MM.1S (cell line): ENCODE data around the gene WRAP73.

ENCODE experiments used
- DNase-seq: peaks from one replicate; pipeline ENCODE4 v3.0.0-alpha.2; 2015
- H2AFZ ChIP-seq: fragments of 300-600 bp; sonication (generic); 2 replicates; pipeline ENCODE4 v1.6.0; 2016; ENCODE audit warnings: antibody characterized with exemption, low read length
- H3F3A ChIP-seq: fragments of 300-600 bp; sonication (generic); 2 replicates; pipeline ENCODE4 v1.6.1; 2016; ENCODE audit warnings: mild to moderate bottlenecking, antibody characterized with exemption, low read length, moderate library complexity, mixed read lengths; ENCODE audit not compliant: insufficient read depth
- H3K27ac ChIP-seq: fragments of 300-600 bp; sonication (generic); 2 replicates; pipeline ENCODE4 v1.5.1; 2016; ENCODE audit warnings: mild to moderate bottlenecking, low read length
- H3K27me3 ChIP-seq: fragments of 300-600 bp; sonication (generic); replicated peaks from 2 replicates; pipeline ENCODE4 v1.6.0; 2016; ENCODE audit warnings: low read length; ENCODE audit not compliant: insufficient read depth
- H3K36me3 ChIP-seq: fragments of 300-600 bp; sonication (generic); replicated peaks from 2 replicates; pipeline ENCODE4 v1.6.1; 2016; ENCODE audit warnings: mild to moderate bottlenecking, low read length, mixed read lengths; ENCODE audit not compliant: insufficient read depth
- H3K4me1 ChIP-seq: fragments of 300-600 bp; sonication (generic); 2 replicates; pipeline ENCODE4 v1.6.1; 2016; ENCODE audit warnings: low read length, mixed read lengths
- H3K4me2 ChIP-seq: fragments of 300-600 bp; sonication (generic); 2 replicates; pipeline ENCODE4 v1.6.0; 2016; ENCODE audit warnings: low read depth, low read length
- H3K4me3 ChIP-seq: fragments of 300-600 bp; sonication (generic); 2 replicates; pipeline ENCODE4 v1.5.1; 2016; ENCODE audit warnings: low read length, mixed read lengths
- H3K79me2 ChIP-seq: fragments of 300-600 bp; sonication (generic); 2 replicates; pipeline ENCODE4 v1.6.1; 2016; ENCODE audit warnings: mixed run types, low read length, mixed read lengths
- H3K9ac ChIP-seq: fragments of 300-600 bp; sonication (generic); 2 replicates; pipeline ENCODE4 v1.6.1; 2016; ENCODE audit warnings: low read length, mixed read lengths
- H3K9me2 ChIP-seq: fragments of 300-600 bp; sonication (generic); replicated peaks from 2 replicates; pipeline ENCODE4 v1.6.1; 2016; ENCODE audit warnings: mild to moderate bottlenecking, low read length, mixed read lengths; ENCODE audit not compliant: insufficient read depth
- H3K9me3 ChIP-seq: fragments of 300-600 bp; sonication (generic); replicated peaks from 2 replicates; pipeline ENCODE4 v1.6.1; 2016; ENCODE audit warnings: mild to moderate bottlenecking, low read length, mixed read lengths; ENCODE audit not compliant: insufficient read depth
- H4K20me1 ChIP-seq: fragments of 300-600 bp; sonication (generic); 2 replicates; pipeline ENCODE4 v1.6.1; 2016; ENCODE audit warnings: mild to moderate bottlenecking, low read length, moderate library complexity, mixed read lengths; ENCODE audit not compliant: insufficient read depth
- EZH2 ChIP-seq: fragments of 300-600 bp; sonication (generic); optimal IDR thresholded peaks from 2 replicates; pipeline ENCODE3; 2017; ENCODE audit warnings: low read depth, mild to moderate bottlenecking, antibody characterized with exemption, low read length, mixed read lengths
- EZH2phosphoT487 ChIP-seq: fragments of 300-600 bp; sonication (generic); IDR thresholded peaks from 2 replicates; pipeline ENCODE4 v1.6.1; 2018; ENCODE audit warnings: antibody characterized with exemption, low read length
- TF ChIP-seq, protein P1 (sequence below): fragments of 300-600 bp; sonication (generic); IDR thresholded peaks from 2 replicates; pipeline ENCODE4 v1.5.1; 2016; ENCODE audit warnings: antibody characterized with exemption, low read length, mixed read lengths

Gene WRAP73

DNA sequence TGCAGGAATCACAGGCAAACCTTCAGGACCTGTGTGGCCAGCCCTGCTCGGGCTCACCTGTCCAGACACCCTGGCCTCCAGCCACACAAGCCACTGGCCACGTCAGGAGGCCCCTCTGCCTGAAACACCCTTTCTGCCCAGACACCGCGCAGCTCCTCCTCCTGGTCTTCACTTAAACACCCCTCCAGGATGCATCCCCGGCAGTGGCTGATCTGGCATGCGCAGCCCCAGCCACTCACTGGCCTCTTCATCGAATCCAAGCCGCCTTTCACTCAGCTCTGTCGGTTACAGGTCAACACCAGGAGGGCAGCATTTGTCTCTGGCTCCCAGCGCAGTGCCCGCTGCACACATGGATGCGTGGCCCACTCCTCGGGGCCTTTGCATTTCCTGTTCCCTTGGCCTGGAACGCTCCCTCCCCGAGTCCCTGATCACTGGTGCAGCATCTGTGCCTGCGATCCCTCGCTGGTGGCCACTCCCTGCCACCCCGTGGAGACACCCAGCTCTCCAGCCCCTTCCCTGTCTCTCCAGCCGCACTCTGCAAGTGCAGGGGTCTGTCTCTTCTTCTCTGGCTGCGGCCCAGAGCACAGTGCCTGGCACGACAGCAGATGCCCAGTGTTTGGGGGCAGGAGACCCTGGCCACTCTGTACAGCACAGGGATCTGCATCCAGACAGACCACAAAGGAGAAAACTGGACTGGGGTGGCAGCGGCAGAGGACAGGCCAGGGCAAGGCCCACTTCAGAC is 15.7 kb downstream of the WRAP73 start:
- DNase-seq: no peak
- H3K4me2 ChIP-seq: no peak overlapping the region
- TF ChIP-seq EZH2 (no peak), EZH2phosphoT487 (no peak)
- TF ChIP-seq, protein P1, sequence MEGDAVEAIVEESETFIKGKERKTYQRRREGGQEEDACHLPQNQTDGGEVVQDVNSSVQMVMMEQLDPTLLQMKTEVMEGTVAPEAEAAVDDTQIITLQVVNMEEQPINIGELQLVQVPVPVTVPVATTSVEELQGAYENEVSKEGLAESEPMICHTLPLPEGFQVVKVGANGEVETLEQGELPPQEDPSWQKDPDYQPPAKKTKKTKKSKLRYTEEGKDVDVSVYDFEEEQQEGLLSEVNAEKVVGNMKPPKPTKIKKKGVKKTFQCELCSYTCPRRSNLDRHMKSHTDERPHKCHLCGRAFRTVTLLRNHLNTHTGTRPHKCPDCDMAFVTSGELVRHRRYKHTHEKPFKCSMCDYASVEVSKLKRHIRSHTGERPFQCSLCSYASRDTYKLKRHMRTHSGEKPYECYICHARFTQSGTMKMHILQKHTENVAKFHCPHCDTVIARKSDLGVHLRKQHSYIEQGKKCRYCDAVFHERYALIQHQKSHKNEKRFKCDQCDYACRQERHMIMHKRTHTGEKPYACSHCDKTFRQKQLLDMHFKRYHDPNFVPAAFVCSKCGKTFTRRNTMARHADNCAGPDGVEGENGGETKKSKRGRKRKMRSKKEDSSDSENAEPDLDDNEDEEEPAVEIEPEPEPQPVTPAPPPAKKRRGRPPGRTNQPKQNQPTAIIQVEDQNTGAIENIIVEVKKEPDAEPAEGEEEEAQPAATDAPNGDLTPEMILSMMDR: no peak
- no peak overlapping the region for H3K4me3 ChIP-seq
- H3K9ac ChIP-seq: no peak overlapping the region
- H3K9me3 ChIP-seq: no peaks in the 10 kb centered on the region
- no peaks in the 10 kb centered on the region for H3K79me2 ChIP-seq
- no peak overlapping the region for H2AFZ ChIP-seq
- peaks cover 21% of the 10 kb centered on the region for H3K4me1 ChIP-seq
- no peaks in the 10 kb centered on the region for H3K27me3 ChIP-seq
- H3K9me2 ChIP-seq: no peaks in the 10 kb centered on the region
- H3F3A ChIP-seq: peaks cover 17% of the 10 kb centered on the region
- H4K20me1 ChIP-seq: no peaks in the 10 kb centered on the region
- peaks cover 6% of the 10 kb centered on the region; the same call in 1 of the 2 replicates for H3K36me3 ChIP-seq
- H3K27ac ChIP-seq: no peak overlapping the region

DNA sequence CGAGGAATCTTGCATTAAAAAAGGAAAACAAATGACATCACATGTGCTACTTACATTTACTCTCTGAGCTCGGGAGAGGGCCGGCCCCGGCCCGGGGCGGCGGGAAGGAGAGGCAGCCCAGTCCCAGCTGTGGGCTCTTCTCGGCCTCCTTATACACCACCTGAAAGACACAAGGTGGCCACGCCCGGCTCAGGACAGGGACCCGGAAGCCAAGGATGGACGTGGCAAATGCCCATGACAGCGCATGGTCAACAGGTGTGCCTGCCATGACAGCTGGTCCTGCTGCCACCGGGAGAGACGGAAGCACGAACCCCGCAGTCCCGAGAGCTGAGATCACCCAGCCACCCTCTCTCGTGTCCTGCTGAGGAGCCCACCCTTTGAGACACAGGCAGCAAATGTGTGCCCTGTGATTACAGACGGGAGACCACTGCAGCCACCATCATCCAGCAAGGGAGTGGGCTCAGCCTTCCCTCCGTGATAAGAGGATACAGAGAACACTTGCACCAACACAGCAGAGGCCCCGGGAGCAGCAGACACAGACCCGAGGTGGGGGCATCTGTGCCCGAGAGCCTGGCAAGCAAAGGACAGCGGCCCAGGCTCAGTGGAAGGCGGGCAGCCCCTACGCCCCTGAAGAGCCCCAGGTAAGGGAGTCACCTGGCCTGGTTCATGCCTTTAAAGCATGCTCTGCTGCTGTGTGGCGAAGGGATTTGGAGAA is 16.4 kb downstream of the WRAP73 start:
- Histone ChIP-seq H3K27ac (no peak overlapping the region), H3K4me3 (no peak overlapping the region), H3K4me2 (no peak overlapping the region), H3K4me1 (peaks cover 26% of the 10 kb centered on the region), H3K9me3 (no peaks in the 10 kb centered on the region), H2AFZ (no peak overlapping the region), H3K36me3 (peaks cover 6% of the 10 kb centered on the region; the same call in 1 of the 2 replicates), H4K20me1 (no peaks in the 10 kb centered on the region), H3K9me2 (no peaks in the 10 kb centered on the region), H3K9ac (no peak overlapping the region), H3K27me3 (no peaks in the 10 kb centered on the region), H3K79me2 (no peaks in the 10 kb centered on the region), H3F3A (peaks cover 17% of the 10 kb centered on the region)
- TF ChIP-seq EZH2phosphoT487 (no peak), EZH2 (no peak)
- TF ChIP-seq, protein P1: no peak
- DNase-seq: no peak

DNA sequence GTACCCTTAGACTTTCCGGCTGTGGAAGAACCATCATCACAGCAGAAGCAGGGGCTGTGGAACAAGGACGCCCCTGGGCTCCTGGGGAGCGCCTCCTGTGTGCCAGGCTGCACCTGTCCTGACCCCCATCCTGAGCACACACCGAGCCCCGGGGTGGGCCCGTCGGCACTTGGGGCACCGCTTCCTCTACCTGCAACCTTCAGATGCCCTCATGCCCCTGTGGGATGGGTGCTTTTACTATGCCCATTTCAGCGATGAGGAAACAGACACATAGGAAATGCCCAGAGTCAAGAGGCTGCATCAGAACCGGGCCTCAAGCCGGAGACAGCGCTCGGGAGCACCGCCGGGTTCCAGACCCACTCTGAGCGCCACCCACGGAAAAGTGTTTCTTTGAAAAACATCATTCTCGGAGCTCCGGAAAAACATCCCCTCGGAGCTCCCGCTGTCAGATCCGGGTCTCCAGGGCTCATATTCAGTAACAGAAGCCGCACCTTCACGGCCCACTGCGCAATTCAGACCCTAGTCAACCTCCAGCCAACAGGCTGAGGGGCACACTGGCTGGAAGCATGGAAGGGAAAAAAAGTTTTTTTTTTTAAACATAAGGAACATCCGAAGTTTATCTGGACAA is 17.1 kb downstream of the WRAP73 start:
- Histone ChIP-seq H3K4me3 (no peak overlapping the region), H3K9me2 (no peaks in the 10 kb centered on the region), H3K4me2 (no peak overlapping the region), H3K27ac (no peak overlapping the region), H3K36me3 (0 out of 2 replicates have a peak, but pooled peaks cover 3% of the 10 kb centered on the region), H3F3A (peaks cover 17% of the 10 kb centered on the region), H3K9me3 (no peaks in the 10 kb centered on the region), H3K79me2 (no peaks in the 10 kb centered on the region), H3K9ac (no peak overlapping the region), H4K20me1 (no peaks in the 10 kb centered on the region), H3K27me3 (no peaks in the 10 kb centered on the region), H3K4me1 (peaks cover 26% of the 10 kb centered on the region), H2AFZ (no peak overlapping the region)
- no peak for DNase-seq
- TF ChIP-seq EZH2phosphoT487: no peak
- TF ChIP-seq, protein P1: no peak
- no peak for TF ChIP-seq EZH2
